Osteocyte (in vitro differentiated cells): ENCODE results near the gene CLNK. TPM values are rescaled to one million over a fixed set of nuclear protein-coding genes. Genes with fewer than 3 reads are reported as not detected.

Experiments used
- DNase-seq: peaks from one replicate; pipeline ENCODE4 v3.0.0; 2021; ENCODE audit warnings: mixed read lengths; ENCODE audit not compliant: unreplicated experiment; ENCODE audit errors: extremely low spot score
- H3K27ac Mint-ChIP-seq: one replicate; pipeline ENCODE4 v1.8.0; 2021; ENCODE audit warnings: mild to moderate bottlenecking, mixed read lengths; ENCODE audit not compliant: unreplicated experiment
- H3K27me3 Mint-ChIP-seq: one replicate; pipeline ENCODE4 v1.8.0; 2021; ENCODE audit warnings: mixed read lengths; ENCODE audit not compliant: unreplicated experiment
- H3K36me3 Mint-ChIP-seq: one replicate; pipeline ENCODE4 v1.8.0; 2021; ENCODE audit warnings: mixed read lengths; ENCODE audit not compliant: unreplicated experiment
- H3K4me1 Mint-ChIP-seq: one replicate; pipeline ENCODE4 v1.8.0; 2021; ENCODE audit warnings: mixed read lengths; ENCODE audit not compliant: unreplicated experiment
- H3K4me3 Mint-ChIP-seq: one replicate; pipeline ENCODE4 v1.8.0; 2021; ENCODE audit warnings: mild to moderate bottlenecking, moderate library complexity, mixed read lengths; ENCODE audit not compliant: unreplicated experiment
- H3K9me3 Mint-ChIP-seq: one replicate; pipeline ENCODE4 v1.8.0; 2021; ENCODE audit warnings: mixed read lengths; ENCODE audit not compliant: unreplicated experiment
- CTCF ChIP-seq: fragments of 200-600 bp; sonication (generic); IDR thresholded peaks from 2 replicates; pipeline ENCODE4 v1.5.0; 2021; ENCODE audit warnings: antibody characterized with exemption, mild to moderate bottlenecking, moderate library complexity
- total RNA-seq: library from RNA; stranded (reverse); gene quantifications from 2 replicates; pipeline ENCODE4 v1.2.1, GENCODE V29; 2021

The CLNK gene
- total RNA-seq, 1 donor from 2014 or later = not detected

- no peak for DNase-seq
- no peaks in the 10 kb centered on the region for H3K9me3 Mint-ChIP-seq
- no peak overlapping the region for H3K4me3 Mint-ChIP-seq
- H3K36me3 Mint-ChIP-seq = no peaks in the 10 kb centered on the region
- H3K27me3 Mint-ChIP-seq = peaks cover 10% of the 10 kb centered on the region
- TF ChIP-seq CTCF = no peak
- no peak overlapping the region for H3K27ac Mint-ChIP-seq
- peaks cover 6% of the 10 kb centered on the region for H3K4me1 Mint-ChIP-seq
Observed at GRCh38 chr4:10731690-10732089, 47.1 kb upstream of the CLNK start.

GRCh38 chr4:10731162-10731561 is 46.6 kb upstream of the CLNK start:
- no peak for DNase-seq
- Mint-ChIP-seq H3K27ac (no peak overlapping the region), H3K4me3 (no peak overlapping the region), H3K9me3 (no peaks in the 10 kb centered on the region), H3K36me3 (no peaks in the 10 kb centered on the region), H3K27me3 (peaks cover 10% of the 10 kb centered on the region), H3K4me1 (peaks cover 6% of the 10 kb centered on the region)
- no peak for TF ChIP-seq CTCF

GRCh38 chr4:10730590-10730989 is 46.0 kb upstream of the CLNK start:
- Mint-ChIP-seq H3K27me3 (peaks cover 10% of the 10 kb centered on the region), H3K4me1 (peaks cover 6% of the 10 kb centered on the region), H3K36me3 (no peaks in the 10 kb centered on the region), H3K4me3 (no peak overlapping the region), H3K9me3 (no peaks in the 10 kb centered on the region), H3K27ac (no peak overlapping the region)
- no peak for TF ChIP-seq CTCF
- DNase-seq = no peak

- TF ChIP-seq CTCF = no peak
- Mint-ChIP-seq H3K4me3 (no peak overlapping the region), H3K27me3 (peaks cover 10% of the 10 kb centered on the region), H3K4me1 (peaks cover 6% of the 10 kb centered on the region), H3K9me3 (no peaks in the 10 kb centered on the region), H3K36me3 (no peaks in the 10 kb centered on the region), H3K27ac (no peak overlapping the region)
- DNase-seq = no peak
Observed at GRCh38 chr4:10730019-10730418, 45.5 kb upstream of the CLNK start.

- no peak for DNase-seq
- Mint-ChIP-seq H3K27me3 (peaks cover 10% of the 10 kb centered on the region), H3K4me3 (no peak overlapping the region), H3K27ac (no peak overlapping the region), H3K36me3 (no peaks in the 10 kb centered on the region), H3K9me3 (no peaks in the 10 kb centered on the region), H3K4me1 (peaks cover 6% of the 10 kb centered on the region)
- no peak for TF ChIP-seq CTCF
Observed at GRCh38 chr4:10729366-10729765, 44.8 kb upstream of the CLNK start.
